GM10248 (cell line): ENCODE measurements around the gene NELL1.
A peak's percentile ranks its signal among the peaks of the same experiment; 100 is the strongest.

Experiments used
- CTCF ChIA-PET: fragments of 300-600 bp; sonication (Branson Sonifier 250); formaldehyde crosslinking; extraction: SDS; loops from one replicate; lab custom pipeline; 2021; ENCODE audit warnings: antibody characterized with exemption; lab: Yijun Ruan, JAX
- POLR2A ChIA-PET: fragments of 350-650 bp; sonication (Branson Sonifier 250); formaldehyde crosslinking; extraction: SDS; loops from one replicate; lab custom pipeline; 2020; ENCODE audit warnings: antibody characterized with exemption; lab: Yijun Ruan, JAX
- DNase-seq: peaks from one replicate; pipeline ENCODE4 v3.0.0; 2012; ENCODE audit errors: extremely low spot score
- CTCF ChIP-seq: IDR thresholded peaks from 2 replicates; pipeline ENCODE4 v1.5.1; 2012; ENCODE audit warnings: mild to moderate bottlenecking, low read depth; ENCODE audit errors: extremely low read depth, missing control alignments, control extremely low read depth

Gene NELL1

GRCh38 chr11:20873054-20873453 lies 203.7 kb downstream of the NELL1 start:
- CTCF ChIA-PET: interaction anchor here (1.1 to 2.0 kb wide), 2 partner anchors 10 to 118 kb away, joined by 4 to 14 read pairs; no protein-coding TSS in a partner anchor
- TF ChIP-seq CTCF: no peak

GRCh38 chr11:20874358-20874757 lies 205.0 kb downstream of the NELL1 start:
- ChIA-PET POLR2A (no interaction called here), CTCF (interaction anchor here (2.0 kb wide), 1 partner anchor 9 kb away, joined by 14 read pairs; no protein-coding TSS in a partner anchor)
- TF ChIP-seq CTCF: no peak
- no peak for DNase-seq

More at GRCh38 chr11:20873054-20873453, 203.7 kb downstream of the NELL1 start:
- DNase-seq: peak; percentile 24
- POLR2A ChIA-PET: no interaction called here

- ChIA-PET CTCF (no interaction called here), POLR2A (no interaction called here)
- TF ChIP-seq CTCF: no peak
- no peak for DNase-seq
These were observed 206.5 kb downstream of the NELL1 start for GRCh38 chr11:20875889-20876288.

- ChIA-PET POLR2A (no interaction called here), CTCF (interaction anchor here (1.1 kb wide), 1 partner anchor 10 kb away, joined by 3 read pairs; no protein-coding TSS in a partner anchor)
- TF ChIP-seq CTCF: no peak
- no peak for DNase-seq
These were observed 207.4 kb downstream of the NELL1 start for GRCh38 chr11:20876738-20877137.

- DNase-seq: no peak
- CTCF ChIA-PET: interaction anchor here (1.8 to 2.1 kb wide), 2 partner anchors 9 to 232 kb away, joined by 4 to 6 read pairs; no protein-coding TSS in a partner anchor
- POLR2A ChIA-PET: no interaction called here
- TF ChIP-seq CTCF: no peak
These were observed 210.7 kb downstream of the NELL1 start for GRCh38 chr11:20880094-20880493.

- POLR2A ChIA-PET: no interaction called here
- CTCF ChIA-PET: interaction anchor here (1.2 to 3.5 kb wide), 5 partner anchors 7 to 234 kb away, joined by 3 to 14 read pairs (median 4); no protein-coding TSS in a partner anchor
- DNase-seq: no peak
These were observed 212.1 kb downstream of the NELL1 start for GRCh38 chr11:20881328-20882079.

More at GRCh38 chr11:20881328-20882079, 212.1 kb downstream of the NELL1 start:
- no peak for TF ChIP-seq CTCF
